HepG2 (cell line): Measurements from ENCODE around the gene KRTAP5-8. TPM values are rescaled to one million over a fixed set of nuclear protein-coding genes. Genes with fewer than 3 reads are reported as not detected.

ENCODE experiments used
- CBX1 ChIP-seq: IDR thresholded peaks from one replicate; pipeline ENCODE4 v1.6.1; 2016; ENCODE audit warnings: antibody characterized with exemption, low read depth
- FOXA3 ChIP-seq: IDR thresholded peaks from 2 replicates; pipeline ENCODE4 v1.6.1; 2016; ENCODE audit warnings: missing genetic modification reagents, missing compliant biosample characterization
- MAFK ChIP-seq, 2 experiments: IDR thresholded peaks in 1 of 2; conservative IDR thresholded peaks in 1 of 2; 2 replicates each; pipeline ENCODE4 v1.6.1; 2011; ENCODE audit warnings: improper control_type of control experiment in 2 of 2, low read length in 2 of 2
- SAFB2 ChIP-seq: sonication (generic); formaldehyde crosslinking; IDR thresholded peaks from 2 replicates; pipeline ENCODE4 v1.5.1; 2020; ENCODE audit warnings: missing genetic modification reagents, low read depth, mild to moderate bottlenecking, borderline replicate concordance
- SIX1 ChIP-seq: sonication (generic); formaldehyde crosslinking; IDR thresholded peaks from 2 replicates; pipeline ENCODE4 v1.4.0; 2020; ENCODE audit warnings: missing genetic modification reagents, borderline replicate concordance
- polyA plus RNA-seq, 8 experiments: library from polyadenylated mRNA; depleted of rRNA in 3 of 8; stranded (reverse) in 7 of 8; unstranded in 1 of 8; fragments of >200 nt; fragmentation: Illumina TruSeq in 4 of 8; extraction: Trizol in 4 of 8; gene quantifications; 2 replicates each; pipeline versions ENCODE4 v1.2.1 to v1.2.3, GENCODE V29; 2011 to 2016; ENCODE audit warnings: low read depth in 4 of 8, missing spikeins in 1 of 8, mixed read lengths in 1 of 8; ENCODE audit not compliant: insufficient read depth in 1 of 8
- total RNA-seq, 5 experiments: library from RNA; depleted of rRNA; stranded (reverse); fragments of >200 nt; fragmentation: Illumina TruSeq; extraction: Trizol; gene quantifications; 2 replicates each; pipeline ENCODE4 v1.2.3, GENCODE V29; 2016; ENCODE audit warnings: low read depth in 1 of 5
- TF ChIP-seq, protein P1 (sequence below): IDR thresholded peaks from 2 replicates; pipeline ENCODE4 v1.6.1; 2016; ENCODE audit warnings: low read depth, control low read depth
- TF ChIP-seq, protein P2 (sequence below): sonication (generic); formaldehyde crosslinking; IDR thresholded peaks from 2 replicates; pipeline ENCODE4 v1.4.0; 2020; ENCODE audit warnings: missing genetic modification reagents, borderline replicate concordance
- TF ChIP-seq, protein P3 (sequence below): sonication (generic); formaldehyde crosslinking; conservative IDR thresholded peaks from 2 replicates; pipeline ENCODE4 v1.4.0; 2020; ENCODE audit warnings: mild to moderate bottlenecking, missing genetic modification reagents, moderate library complexity
- TF ChIP-seq, protein P4 (sequence below): sonication (generic); formaldehyde crosslinking; IDR thresholded peaks from 2 replicates; pipeline ENCODE4 v1.8.1; 2023; ENCODE audit warnings: missing genetic modification reagents, inconsistent platforms, borderline replicate concordance
- TF ChIP-seq, protein P5 (sequence below): sonication (generic); formaldehyde crosslinking; IDR thresholded peaks from 2 replicates; pipeline ENCODE4 v1.4.0; 2020; ENCODE audit warnings: missing genetic modification reagents, mild to moderate bottlenecking, borderline replicate concordance

KRTAP5-8 gene
- total and polyA plus RNA-seq, 2 of the 13 experiments (the other 11 are each of a cell fraction or from before 2014, with no cell fraction given): 0.20 TPM; not detected in 1

DNA sequence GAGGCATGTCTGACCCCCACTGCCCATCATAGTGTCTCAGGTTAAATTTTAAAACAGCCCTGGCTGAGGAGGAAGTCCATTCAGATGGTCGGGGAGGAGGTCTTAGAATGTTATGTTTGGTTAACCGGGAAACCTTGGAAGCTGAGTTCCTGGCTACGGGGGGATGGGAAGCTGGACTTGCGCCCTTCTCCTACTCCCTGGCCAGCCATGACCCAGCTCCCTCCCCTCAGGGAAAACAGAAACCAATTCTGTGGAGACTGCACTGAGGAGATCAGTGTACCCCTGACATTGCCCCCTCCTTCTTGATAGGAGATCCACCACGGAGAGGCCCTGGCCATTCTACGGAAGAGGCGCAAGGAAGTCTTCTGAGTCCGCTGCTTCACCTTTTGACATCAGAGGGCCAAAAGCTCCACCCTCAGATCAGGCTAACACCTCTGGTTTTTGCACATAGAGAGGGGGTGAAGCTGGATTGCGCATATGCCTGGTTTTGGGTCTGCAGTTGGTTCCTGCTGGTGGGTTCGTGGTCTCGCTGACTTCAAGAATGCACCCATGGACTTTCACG lies 7.7 kb downstream of the KRTAP5-8 start (continued):
- TF ChIP-seq, protein P1, sequence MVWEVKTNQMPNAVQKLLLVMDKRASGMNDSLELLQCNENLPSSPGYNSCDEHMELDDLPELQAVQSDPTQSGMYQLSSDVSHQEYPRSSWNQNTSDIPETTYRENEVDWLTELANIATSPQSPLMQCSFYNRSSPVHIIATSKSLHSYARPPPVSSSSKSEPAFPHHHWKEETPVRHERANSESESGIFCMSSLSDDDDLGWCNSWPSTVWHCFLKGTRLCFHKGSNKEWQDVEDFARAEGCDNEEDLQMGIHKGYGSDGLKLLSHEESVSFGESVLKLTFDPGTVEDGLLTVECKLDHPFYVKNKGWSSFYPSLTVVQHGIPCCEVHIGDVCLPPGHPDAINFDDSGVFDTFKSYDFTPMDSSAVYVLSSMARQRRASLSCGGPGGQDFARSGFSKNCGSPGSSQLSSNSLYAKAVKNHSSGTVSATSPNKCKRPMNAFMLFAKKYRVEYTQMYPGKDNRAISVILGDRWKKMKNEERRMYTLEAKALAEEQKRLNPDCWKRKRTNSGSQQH (CRISPR knock-in tag): no peak
- TF ChIP-seq, protein P2, sequence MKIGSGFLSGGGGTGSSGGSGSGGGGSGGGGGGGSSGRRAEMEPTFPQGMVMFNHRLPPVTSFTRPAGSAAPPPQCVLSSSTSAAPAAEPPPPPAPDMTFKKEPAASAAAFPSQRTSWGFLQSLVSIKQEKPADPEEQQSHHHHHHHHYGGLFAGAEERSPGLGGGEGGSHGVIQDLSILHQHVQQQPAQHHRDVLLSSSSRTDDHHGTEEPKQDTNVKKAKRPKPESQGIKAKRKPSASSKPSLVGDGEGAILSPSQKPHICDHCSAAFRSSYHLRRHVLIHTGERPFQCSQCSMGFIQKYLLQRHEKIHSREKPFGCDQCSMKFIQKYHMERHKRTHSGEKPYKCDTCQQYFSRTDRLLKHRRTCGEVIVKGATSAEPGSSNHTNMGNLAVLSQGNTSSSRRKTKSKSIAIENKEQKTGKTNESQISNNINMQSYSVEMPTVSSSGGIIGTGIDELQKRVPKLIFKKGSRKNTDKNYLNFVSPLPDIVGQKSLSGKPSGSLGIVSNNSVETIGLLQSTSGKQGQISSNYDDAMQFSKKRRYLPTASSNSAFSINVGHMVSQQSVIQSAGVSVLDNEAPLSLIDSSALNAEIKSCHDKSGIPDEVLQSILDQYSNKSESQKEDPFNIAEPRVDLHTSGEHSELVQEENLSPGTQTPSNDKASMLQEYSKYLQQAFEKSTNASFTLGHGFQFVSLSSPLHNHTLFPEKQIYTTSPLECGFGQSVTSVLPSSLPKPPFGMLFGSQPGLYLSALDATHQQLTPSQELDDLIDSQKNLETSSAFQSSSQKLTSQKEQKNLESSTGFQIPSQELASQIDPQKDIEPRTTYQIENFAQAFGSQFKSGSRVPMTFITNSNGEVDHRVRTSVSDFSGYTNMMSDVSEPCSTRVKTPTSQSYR (CRISPR knock-in tag): 0 out of 2 replicates have a peak, but pooled peaks have one; percentile 20
- TF ChIP-seq SAFB2 (no peak), SIX1 (CRISPR knock-in tag) (no peak), MAFK (conservative IDR thresholded peaks at IDR 0.05 in 1 of 2, IDR thresholded peaks at IDR 0.05 in 1 of 2; ENCODE audit: low read length in 2 of 2) (no peak), CBX1 (no peak), FOXA3 (peak; percentile 9; the same call in 1 of the 2 replicates)
- TF ChIP-seq, protein P3, sequence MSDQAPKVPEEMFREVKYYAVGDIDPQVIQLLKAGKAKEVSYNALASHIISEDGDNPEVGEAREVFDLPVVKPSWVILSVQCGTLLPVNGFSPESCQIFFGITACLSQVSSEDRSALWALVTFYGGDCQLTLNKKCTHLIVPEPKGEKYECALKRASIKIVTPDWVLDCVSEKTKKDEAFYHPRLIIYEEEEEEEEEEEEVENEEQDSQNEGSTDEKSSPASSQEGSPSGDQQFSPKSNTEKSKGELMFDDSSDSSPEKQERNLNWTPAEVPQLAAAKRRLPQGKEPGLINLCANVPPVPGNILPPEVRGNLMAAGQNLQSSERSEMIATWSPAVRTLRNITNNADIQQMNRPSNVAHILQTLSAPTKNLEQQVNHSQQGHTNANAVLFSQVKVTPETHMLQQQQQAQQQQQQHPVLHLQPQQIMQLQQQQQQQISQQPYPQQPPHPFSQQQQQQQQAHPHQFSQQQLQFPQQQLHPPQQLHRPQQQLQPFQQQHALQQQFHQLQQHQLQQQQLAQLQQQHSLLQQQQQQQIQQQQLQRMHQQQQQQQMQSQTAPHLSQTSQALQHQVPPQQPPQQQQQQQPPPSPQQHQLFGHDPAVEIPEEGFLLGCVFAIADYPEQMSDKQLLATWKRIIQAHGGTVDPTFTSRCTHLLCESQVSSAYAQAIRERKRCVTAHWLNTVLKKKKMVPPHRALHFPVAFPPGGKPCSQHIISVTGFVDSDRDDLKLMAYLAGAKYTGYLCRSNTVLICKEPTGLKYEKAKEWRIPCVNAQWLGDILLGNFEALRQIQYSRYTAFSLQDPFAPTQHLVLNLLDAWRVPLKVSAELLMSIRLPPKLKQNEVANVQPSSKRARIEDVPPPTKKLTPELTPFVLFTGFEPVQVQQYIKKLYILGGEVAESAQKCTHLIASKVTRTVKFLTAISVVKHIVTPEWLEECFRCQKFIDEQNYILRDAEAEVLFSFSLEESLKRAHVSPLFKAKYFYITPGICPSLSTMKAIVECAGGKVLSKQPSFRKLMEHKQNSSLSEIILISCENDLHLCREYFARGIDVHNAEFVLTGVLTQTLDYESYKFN: peak; percentile 65
- TF ChIP-seq, protein P4, sequence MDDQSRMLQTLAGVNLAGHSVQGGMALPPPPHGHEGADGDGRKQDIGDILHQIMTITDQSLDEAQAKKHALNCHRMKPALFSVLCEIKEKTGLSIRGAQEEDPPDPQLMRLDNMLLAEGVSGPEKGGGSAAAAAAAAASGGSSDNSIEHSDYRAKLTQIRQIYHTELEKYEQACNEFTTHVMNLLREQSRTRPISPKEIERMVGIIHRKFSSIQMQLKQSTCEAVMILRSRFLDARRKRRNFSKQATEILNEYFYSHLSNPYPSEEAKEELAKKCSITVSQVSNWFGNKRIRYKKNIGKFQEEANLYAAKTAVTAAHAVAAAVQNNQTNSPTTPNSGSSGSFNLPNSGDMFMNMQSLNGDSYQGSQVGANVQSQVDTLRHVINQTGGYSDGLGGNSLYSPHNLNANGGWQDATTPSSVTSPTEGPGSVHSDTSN: no peak
- TF ChIP-seq, protein P5, sequence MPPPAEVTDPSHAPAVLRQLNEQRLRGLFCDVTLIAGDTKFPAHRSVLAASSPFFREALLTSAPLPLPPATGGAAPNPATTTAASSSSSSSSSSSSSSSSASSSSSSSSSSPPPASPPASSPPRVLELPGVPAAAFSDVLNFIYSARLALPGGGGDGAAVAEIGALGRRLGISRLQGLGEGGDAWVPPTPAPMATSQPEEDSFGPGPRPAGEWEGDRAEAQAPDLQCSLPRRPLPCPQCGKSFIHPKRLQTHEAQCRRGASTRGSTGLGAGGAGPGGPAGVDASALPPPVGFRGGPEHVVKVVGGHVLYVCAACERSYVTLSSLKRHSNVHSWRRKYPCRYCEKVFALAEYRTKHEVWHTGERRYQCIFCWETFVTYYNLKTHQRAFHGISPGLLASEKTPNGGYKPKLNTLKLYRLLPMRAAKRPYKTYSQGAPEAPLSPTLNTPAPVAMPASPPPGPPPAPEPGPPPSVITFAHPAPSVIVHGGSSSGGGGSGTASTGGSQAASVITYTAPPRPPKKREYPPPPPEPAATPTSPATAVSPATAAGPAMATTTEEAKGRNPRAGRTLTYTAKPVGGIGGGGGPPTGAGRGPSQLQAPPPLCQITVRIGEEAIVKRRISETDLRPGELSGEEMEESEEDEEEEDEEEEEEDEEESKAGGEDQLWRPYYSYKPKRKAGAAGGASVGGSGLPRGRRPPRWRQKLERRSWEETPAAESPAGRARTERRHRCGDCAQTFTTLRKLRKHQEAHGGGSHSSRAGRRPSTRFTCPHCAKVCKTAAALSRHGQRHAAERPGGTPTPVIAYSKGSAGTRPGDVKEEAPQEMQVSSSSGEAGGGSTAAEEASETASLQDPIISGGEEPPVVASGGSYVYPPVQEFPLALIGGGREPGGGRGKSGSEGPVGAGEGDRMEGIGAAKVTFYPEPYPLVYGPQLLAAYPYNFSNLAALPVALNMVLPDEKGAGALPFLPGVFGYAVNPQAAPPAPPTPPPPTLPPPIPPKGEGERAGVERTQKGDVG (CRISPR knock-in tag): 0 out of 2 replicates have a peak, but pooled peaks have one; percentile 43
